Middle frontal gyrus (tissue), 1 donor: Measurements from ENCODE around the gene PIAS3.
"Not testable (repeated sequence)": the region's sequence is repeated elsewhere in the genome, so short reads cannot be mapped to it uniquely, and the experiment has no call there.

Experiments
- DNase-seq: peaks from one replicate; pipeline ENCODE4 v3.0.0-alpha.2; 2015; ENCODE audit warnings: low spot score; ENCODE audit errors: extremely low spot score

The PIAS3 gene

GRCh38 chr1:145877923-145878486 is 19.1 kb upstream of the PIAS3 start:
- no peak for DNase-seq

DNA sequence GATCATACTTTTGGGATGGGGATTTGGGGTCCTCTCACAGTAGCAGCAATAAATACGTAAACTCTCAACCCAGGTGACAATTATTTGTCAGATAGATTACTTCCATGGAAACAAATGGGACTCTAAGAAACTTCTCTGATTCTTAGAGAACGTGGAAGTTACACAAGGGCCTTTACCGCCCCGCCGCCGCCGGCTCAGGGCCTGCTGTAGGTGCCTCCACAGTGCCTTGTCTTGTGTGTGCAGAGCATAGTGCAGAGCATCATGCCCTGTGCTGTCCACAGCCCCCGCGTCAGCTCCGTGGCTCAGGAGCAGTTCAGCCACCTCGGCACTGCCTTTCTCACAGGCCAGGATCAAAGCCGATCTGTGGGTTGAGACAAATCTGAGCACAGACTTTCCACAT is 15.8 kb upstream of the PIAS3 start:
- no peak for DNase-seq

DNA sequence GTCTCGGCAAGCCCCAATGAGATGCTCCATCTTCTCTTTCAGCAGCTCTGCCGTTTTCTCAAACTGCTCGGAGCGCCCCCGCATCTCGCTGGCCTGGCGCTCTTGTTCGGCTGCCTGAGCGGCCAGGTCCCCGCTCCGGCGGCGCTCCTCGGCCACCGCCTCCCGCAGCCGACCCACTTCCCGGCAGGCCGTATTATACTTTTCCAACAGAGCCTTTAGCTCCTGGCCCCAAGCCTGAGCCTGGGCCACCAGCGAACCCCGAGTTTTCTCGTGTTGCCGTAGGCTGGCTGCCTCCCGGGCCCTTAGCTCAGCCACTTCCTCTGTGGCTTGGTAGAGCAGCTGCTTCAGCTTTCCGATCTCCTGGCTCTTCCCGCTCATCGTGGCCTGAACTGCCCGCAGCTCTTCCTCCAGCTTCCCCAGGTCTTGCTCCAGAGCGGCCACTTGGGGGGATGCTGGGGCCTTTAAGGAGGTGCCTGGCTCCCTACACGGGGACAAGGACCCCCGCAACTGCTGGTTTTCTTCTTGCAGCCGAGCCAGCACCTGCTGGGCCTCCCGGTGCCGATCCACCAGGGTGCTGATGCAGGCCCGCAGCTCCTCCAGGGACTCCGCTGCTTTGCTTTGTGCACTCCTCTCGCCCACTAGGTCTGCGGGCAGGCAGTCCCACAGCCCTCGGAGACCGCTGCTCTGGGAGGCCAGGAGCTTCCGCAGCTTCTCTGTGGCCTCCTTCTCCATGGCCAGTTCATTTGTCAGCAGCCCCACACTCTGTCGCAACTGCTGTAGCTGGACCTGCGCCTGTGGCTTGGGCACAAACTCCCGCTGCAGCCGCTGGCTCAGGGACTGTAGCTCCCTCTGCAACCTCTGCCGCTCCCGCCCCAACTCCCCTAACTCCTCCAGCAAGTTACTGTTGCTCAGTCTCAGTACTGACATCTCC is 13.4 kb upstream of the PIAS3 start:
- peak; percentile 5 for DNase-seq

- no peak for DNase-seq
Observed at GRCh38 chr1:145868232-145868631, 9.4 kb upstream of the PIAS3 start.

DNA sequence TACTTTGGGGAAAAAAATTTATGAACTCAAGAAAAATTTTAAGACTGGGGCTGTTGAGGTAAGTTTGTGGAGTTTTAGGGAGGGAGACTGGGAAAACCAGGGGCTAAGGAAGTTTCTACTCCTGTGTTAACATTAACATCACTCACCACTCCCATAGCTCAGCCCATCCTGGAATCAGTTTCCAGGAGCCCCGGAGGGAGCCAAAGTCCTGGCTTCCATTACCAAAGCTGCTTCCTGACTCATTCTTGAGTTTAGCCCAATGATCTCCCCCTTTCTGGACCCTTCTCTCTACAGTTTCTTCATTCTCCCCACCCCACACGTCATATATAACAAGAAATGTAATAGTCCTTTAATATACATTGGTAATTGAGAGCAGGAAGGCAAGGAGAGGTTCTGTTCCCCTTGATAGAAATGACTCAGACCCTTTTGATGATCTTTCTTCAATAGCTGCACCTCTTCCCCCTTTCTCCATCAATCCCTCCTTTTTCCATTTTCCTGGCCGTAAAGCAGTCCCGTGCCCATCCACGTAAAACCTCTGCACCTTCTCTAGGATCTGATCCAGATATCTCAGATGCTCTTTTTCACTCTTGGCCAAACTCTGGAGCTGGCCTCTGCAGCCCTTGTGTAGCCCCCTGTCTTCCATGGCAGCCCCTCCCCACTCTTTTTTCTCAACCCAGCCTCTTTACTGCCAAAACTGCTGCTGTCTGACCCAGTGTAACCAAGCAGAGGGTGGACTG is 4.6 kb upstream of the PIAS3 start:
- no peak for DNase-seq

DNA sequence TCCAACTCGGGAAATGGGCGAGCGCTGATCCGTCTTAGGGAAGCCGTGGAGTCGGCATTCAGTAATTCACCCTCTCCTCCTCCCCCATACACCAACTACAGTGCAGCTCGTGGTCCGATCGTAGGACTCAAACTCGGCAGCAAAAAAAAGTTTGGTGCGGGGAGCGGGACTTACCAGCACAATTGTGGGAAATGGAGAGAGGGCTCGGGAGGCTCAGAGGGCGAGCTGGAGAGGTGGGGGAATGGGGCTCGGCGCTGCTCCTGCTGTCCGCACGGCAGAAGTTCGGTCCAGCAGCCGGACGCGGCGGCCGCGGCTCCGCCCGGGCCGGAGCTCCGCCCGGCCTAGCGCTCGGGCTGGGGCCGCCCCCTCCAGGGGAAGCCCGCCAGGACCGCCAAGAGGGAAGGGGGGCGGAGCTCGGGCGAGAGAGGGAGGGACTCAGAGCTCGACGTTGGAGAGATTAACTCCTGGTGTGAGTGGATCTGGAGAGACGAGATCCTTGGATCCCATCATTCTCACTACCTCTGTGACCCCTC is 676 bp upstream of the PIAS3 start:
- DNase-seq: peak; percentile 64

GRCh38 chr1:145858238-145858900 is 512 bp downstream of the PIAS3 start:
- no peak for DNase-seq

- no peak for DNase-seq
Observed at GRCh38 chr1:145857170-145857569, 1.7 kb downstream of the PIAS3 start.

GRCh38 chr1:145855426-145855948 is 3.4 kb downstream of the PIAS3 start:
- DNase-seq: no peak

GRCh38 chr1:145849356-145850160 is 9.3 kb downstream of the PIAS3 start:
- DNase-seq: no peak

- no peak for DNase-seq
Observed at GRCh38 chr1:145847827-145848226, 11.1 kb downstream of the PIAS3 start.

DNA sequence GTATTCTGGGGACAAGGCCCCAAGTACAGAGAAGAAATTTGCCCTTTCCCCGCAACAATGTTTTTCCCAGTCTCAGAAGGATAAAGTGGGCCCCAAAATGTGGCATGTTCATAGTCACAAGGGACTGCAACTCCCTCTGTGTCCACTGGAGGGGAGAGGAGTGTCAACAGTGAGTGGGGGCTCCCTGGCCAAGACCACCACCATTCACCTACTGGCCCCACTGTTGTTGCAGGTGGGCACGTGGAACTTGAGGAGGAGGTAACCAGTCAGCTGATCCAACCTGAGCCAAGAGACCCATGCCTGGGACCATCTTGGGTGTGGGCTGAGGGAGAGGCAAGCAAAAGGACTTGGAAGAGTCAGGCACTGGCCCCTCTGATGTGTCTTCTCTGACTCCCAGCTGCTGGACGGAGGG is 12.7 kb downstream of the PIAS3 start:
- DNase-seq: no peak

DNA sequence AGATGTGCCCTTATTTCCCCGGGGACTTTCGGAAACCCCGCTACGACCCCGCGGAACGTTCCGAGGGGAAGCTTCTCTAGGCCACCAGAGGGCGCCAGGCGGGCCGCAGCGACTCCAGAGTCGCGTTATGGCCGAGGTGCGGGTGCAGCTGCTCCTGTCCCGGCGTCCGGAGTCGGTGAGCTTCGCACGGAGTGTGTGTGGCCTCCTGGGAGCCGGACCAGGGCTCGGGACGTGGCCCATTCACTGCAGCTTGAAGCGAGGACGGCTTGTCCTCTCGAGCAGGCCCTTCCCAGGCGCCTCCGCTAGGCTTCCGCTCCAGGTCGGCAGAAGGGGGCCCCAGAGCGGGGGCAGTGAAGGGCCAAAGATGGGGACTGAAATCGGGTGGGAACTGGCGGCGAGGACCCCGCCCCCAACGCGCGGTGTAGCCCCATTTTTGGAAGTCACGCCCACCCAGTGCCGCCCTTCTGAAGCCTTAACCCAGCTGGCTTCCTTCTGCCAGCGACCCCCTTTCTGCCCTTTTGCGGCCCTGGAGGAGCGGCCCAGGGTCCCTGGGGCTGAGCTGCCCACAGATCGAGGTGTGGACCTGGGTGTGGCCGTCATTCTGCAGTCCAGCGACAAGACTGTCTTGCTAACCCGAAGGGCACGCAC is 13.2 kb downstream of the PIAS3 start, which contains the start of gene NUDT17:
NUDT17 (plus strand) TSS at position 117 of the 648 bp plus-strand sequence; CDS start at position 128, 11 bp downstream.
- no peak for DNase-seq

DNA sequence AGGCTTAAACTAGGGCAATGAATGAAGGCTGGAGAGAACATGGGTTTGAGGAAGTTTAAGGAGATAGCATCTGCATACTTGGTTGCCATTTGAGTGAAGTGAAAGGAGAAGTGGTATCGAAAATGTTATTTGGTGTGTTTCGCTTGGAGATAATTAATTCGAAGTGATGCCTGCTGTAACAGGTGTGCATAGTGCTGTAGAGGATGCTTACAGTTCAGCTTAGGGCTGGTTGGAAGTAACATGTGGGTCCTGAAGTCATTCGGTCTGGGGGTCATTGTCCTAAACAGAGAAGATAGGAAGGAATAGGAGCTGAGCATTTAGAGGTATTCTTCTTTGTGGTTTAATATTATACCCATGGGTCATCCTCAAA is 13.8 kb downstream of the PIAS3 start:
- no peak for DNase-seq

GRCh38 chr1:145843031-145843430 is 15.8 kb downstream of the PIAS3 start:
- DNase-seq: no peak

DNA sequence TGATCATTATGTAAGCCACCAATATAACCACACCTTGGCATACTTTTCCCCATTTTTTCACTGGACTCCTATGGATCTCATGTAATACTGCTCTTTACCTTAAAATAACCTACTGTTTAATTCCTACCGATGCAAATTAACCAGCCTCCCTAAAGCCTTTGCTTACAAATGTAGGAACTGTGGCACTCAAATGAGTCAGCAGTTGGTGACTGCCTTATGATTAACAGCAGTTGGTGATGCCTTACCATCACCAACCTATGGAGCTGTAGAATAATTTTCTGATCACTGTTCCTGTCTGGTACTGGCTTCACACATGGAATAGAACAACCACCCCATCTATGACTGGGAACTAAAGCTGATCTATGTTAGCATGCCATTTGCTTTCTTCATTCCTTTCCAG is 21.2 kb downstream of the PIAS3 start:
- DNase-seq: no peak

DNA sequence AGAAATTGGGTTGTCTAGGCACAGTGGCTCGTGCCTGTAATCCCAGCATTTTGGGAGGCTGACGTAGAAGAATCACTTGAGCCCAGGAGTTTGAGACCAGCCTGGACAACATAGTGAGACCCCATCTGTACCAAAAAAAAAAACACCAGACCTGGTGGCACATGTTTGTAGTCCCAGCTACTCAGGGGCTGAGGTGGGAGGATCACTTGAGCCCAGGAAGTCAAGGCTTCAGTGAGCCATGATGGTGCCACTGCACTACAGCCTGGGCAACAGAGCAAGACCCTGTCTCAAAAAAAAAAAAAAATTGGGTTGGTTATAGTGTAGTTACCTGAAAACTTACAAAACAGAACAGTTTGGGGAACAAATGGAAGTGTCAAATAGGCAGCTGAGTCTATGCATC is 28.1 kb downstream of the PIAS3 start:
- DNase-seq: not testable (repeated sequence)

DNA sequence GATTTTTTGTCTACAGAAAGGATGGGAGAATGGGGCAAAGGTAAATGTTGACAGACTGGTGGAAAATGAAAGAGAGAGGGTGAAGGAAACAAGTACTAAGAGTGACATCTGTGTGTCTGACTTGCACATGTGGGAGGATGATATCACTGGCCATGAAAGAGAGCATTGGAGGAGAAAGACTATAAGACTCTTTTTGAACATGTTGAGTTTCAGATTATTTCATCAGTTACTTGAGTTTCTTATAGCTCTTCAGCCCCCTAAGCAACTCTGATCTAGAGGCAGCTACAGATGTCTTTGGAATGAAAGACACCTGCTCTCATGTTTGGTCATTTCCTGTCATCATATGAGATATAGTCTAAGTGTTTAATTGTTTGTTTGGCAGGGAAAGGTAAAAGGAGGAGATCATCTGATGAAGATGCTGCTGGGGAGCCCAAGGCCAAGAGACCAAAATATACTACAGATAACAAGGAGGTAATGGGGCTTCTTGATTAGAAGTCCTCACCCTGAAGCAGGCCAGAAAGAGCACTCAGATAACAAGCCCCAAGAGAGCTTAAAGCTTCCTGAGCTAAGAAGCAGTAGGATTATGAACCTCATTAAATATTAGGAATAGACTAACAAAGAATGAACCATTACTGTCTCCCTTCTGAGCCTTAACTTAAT is 30.4 kb downstream of the PIAS3 start:
- no peak for DNase-seq

- no peak for DNase-seq
Observed at GRCh38 chr1:145827966-145828365, 30.9 kb downstream of the PIAS3 start.
